Embryonic facial prominence (tissue), 1 donor: ENCODE data around the gene VAC14.

Source experiments
- DNase-seq: peaks from one replicate; pipeline ENCODE4 v3.0.0-alpha.2; 2016; ENCODE audit errors: extremely low spot score

The VAC14 gene

DNA sequence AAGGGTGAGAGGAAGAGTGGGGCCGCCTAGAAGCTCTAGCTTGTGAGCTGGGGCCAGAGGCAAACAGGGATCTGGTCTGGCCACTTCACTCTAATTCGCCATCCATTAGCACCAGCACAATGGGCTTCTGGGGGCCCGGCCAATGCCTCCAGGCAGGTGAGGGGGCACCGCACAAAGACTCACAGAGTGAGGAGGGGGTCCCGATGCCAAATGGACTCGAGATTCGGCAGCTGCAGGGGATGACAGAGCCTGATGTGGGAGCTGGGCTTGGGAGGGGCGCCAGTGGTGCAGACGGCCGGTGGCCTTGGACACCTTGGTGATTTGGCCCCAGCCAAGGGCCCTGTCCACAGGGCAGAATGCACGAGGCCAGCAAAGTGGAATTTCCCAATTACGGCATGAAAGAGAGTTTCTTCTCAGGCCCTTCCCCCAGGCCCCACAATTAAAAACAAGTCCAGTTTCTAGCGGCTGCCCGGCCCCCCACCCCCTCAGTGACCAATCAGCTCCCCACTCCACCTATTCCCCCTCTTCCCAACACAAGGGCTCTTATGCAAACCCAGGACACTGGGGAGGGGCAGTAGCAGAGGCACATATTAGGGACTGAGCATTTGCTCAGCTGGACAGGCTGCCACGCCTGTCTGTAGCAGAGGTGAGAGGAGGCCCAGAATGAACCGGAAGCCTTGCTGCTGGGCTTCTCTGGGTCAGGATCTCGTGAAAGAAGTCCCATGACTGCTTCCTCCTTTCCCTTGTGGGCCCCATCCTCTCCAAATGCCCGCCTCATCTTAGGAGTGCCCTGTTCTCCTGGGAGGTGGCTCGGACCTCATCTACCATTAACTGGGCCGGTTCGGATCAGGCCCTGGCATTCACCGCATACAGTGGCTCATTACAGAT is 75.7 kb downstream of the VAC14 start:
- no peak for DNase-seq

GRCh38 chr16:70724146-70725023 is 76.6 kb downstream of the VAC14 start:
- DNase-seq = no peak

- DNase-seq = no peak
Measured at GRCh38 chr16:70723740-70724145, 77.2 kb downstream of the VAC14 start.

- DNase-seq = no peak
Measured at GRCh38 chr16:70721202-70721963, 79.6 kb downstream of the VAC14 start.

- no peak for DNase-seq
Measured at GRCh38 chr16:70720425-70721201, 80.3 kb downstream of the VAC14 start.

DNA sequence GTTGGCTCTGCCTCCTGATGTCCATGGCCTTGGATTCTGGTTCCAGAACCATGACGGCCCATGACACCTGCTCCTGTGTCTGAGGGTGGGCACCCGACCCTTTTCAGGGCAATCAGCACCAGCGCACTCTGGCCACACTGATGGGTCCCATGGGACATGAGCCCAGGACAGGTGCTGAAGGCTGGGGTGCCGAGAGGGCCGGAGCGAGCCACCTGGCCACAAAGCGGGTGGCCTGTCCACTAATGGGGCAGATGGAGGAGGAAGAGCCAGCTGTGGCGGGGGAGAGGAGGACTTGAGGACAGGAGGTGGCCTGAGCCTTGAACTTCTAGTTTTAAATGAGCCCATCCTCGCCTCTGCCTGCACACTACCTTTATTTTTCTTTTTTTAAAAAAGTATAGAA is 83.9 kb downstream of the VAC14 start:
- DNase-seq = no peak

GRCh38 chr16:70715860-70716357 is 85.0 kb downstream of the VAC14 start:
- peak; percentile 82 for DNase-seq

DNA sequence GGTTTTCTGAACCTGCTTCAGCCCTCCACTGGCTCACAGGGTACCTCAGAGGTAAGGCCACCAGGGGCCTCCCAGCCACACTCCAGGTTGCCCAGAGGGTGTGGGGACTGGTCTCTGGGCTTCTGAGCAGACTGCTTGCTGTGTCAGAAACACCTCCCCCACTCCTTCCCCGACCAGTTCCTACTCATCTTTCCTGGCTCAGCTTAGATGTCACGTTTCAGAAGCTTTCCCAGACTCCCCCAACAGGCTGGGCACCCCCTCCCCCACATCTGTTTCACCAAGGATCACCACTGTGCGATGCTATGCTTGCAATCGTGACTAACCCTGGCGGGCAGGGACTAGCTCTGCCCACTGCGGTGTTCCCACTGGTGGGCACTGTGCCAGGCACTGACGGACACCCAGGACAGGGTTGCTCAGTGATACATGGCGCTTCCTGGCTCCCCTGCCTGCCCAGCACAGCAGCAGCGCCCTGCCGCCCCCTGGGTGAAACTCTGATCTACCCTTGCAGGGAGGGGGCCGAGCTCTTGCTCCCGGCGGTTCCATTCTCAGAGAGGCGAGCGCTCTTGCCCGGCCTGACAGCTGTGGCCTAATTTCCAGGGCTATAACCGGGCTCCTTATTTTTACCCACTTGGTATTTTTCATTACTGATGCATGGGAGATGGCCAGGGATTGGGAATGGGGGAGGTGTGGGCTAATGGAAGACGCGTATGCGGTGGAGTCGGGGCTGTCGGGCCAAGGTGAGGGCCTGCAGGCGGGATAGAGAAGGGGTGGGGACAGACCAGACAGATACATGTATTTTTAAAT is 85.7 kb downstream of the VAC14 start:
- peak; percentile 72 for DNase-seq

GRCh38 chr16:70714581-70715054 is 86.3 kb downstream of the VAC14 start:
- DNase-seq = no peak

DNA sequence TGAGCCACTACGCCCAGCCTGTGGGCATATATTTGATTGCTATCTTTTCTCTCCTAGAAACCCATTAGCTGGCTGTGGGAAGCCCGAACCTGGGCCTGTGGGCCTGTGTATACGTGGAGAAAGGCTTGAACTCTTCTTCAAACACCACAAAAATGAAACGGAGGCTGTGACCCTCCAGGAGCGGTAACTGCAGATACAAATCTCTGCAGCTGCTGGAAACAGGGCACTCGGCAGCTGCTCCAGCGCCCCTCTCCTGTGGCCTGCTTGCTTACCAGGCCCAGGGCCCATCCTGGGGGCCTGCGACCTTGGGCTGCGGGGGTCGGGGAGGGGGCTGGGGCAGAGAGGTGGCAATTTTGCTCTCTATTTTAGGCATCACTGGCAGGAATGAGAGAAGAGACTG is 87.1 kb downstream of the VAC14 start:
- no peak for DNase-seq

DNA sequence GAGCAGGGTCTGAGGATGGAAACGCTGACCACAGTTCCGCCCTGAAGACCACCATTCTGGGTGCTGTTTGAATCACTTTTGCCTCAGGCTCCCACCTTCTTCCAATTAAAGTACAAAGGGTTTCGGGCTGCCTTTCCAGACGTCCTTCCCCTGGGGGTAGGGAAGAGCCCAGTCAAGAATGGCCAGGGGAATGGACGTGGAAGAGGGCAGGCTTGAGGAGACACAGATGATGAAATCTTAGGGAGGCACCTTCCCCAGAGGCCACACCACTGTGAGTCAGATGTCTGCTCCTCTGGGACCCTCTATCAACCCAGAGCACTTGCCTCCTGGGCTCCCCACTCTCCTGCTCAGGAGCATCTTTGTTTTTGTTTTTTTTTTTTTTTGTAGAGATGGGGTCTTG is 87.6 kb downstream of the VAC14 start:
- DNase-seq = no peak

DNA sequence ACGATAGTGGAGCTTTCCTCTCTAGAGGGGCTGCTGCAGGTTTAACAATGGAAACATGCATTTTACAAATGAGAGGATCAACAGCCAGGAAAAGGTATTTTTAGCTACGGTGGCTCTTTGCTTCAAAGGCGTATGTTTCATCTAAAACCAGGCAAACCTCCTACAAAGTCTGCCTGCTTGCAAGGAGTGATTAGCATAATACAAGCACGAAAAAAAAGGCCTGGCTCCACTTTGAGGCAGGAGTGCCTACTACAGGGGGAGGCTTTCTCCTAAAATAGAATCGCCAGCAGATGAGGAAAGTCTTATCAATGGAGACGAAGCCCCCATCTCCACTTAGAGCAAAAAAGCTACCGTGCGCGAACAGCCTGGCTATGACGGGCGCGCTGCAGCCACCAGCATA is 88.0 kb downstream of the VAC14 start:
- no peak for DNase-seq

DNA sequence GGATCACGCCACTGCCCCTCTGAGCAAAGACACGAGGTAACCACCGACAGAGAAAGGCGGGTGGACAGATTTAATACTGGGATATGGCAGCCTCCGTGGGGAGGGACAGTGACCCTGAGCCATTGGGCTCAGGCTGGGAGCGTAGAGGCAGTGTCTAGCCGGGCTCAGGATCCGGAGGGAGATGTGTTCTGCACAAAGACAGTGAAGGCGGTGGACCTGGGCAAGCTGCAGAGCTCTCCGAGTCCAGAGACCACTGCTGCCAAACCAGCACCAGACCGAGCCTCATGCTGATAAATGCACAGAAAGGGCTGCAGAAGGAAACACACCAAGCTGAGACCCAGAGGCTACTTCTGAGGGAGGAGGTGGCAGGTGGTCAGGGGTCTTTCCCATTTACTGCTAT is 88.6 kb downstream of the VAC14 start:
- DNase-seq = no peak

DNA sequence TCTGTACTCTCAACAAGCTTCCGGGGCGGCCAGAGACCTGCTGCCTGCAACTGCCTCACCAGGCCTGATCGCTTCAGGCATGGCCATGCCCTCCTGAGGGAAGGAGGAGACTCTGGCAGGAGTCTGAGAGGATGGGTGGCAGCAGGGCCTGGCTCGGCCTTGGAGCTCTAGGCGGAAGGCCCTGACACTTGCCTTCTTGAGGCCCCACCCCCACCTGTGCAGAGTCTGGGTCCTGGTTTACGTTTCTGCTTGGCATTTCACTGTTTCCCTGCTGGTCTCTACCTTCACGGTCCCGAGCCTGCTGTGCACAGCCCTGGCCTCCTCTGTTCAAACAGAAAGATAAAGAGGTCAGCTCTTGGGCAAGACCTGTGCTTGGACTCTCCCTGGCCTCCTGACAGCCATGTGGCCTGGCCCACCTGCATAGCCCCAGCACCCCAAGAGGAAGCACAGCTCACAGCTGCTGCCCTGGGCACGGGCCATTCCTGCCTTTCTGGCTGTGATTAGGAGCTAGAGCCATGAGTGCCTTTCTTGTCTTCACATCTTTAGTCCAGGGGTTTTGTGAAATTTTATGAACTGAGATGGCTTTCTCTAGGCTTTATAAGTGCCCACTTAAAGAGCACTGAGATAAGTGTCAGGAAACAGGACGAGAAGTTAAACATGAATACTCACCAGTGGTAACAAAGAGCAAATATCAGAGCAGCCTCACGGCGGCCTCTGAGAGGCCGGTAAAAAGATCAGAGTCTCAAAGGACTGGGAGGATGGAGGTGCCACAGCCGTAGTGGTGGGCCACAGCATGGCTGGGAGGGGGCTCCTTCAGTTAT is 89.5 kb downstream of the VAC14 start:
- no peak for DNase-seq

DNA sequence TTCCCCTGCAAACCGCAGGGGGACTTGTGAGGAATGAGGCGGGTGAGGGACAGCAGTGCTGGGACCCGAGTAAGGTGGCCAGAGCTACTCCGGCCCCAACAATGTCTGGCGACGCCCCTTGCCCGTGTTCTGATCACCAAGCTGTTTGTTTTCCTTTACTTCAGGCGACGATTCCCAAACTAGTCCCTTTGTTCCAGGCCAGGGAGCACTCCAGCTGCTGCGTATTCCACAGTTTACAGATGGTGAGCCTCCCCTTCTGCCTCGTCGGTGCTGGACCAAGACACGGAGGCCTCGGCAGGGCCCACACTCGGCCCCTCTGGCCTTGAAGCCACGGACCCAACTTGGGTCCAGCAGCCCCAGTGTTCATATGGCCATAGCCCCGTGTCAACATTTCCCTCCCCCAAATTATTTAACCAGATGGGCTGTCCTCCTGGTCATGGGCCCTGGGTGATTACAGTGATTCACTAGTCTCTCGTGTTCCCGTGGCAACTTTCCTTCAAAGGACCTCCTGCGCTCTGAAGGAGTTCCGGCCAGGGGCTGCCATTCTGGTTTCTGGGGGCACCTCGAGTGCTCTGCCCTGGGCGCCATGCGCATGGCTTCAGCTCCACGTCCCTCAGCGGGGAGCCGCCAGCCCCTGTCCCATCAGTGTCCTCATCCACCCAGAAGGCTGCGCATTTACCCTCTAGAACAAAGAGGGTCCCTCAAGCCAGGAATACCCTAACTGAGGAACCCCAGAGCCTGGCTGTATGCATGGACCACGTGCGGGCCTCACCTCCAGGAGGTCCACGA is 90.3 kb downstream of the VAC14 start:
- DNase-seq = no peak

DNA sequence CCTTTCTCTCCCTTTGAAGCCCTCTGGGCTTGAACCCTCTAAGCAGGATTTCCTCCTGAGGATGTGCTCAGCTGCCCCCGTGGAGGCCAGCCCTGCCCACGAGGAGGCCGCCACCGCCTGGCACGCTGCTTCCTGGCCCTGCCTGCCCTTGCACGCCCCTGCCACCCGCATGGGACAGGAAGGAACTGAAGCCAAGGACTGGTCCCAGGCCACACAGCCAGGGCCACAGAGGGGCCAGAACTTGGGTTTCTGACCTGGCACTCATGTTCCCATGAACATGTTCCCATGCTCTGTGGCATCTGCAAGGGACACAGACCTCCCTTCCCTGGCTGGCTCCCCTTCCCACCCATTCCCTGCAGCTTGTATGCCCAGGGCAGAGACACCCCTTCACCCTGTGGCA is 91.0 kb downstream of the VAC14 start:
- DNase-seq = no peak

DNA sequence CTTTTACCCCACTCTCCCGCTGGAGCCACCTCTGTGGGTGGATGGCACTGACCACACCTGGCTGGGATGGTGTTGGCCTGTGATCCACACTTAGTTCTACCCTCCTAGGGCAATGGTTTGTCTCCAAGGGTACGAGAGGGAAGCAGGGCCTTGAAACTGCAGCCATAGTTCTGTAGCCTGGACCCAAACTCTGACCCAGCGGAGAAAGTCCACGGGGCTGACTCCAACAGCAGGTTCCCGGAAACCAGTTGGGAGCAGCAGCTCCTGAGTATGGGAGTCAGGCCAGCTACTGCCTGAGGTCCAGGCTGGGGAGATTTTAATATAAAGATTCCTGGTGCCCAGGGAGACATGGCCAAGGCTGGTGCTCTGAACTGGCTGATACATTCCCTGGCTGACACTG is 91.5 kb downstream of the VAC14 start:
- DNase-seq = no peak
